GM23248 (cell line): Measurements from ENCODE around the gene SCAF4. TPM values are rescaled to one million over a fixed set of nuclear protein-coding genes. Genes with fewer than 3 reads are reported as not detected.

Experiments used
- DNase-seq: peaks from one replicate; pipeline ENCODE4 v3.0.0-alpha.2; 2015
- H2AFZ ChIP-seq: fragments of 200-600 bp; sonication (generic); 2 replicates; pipeline ENCODE4 v1.6.1; 2016; ENCODE audit warnings: antibody characterized with exemption
- H3F3A ChIP-seq: fragments of 200-600 bp; sonication (generic); 2 replicates; pipeline ENCODE4 v1.6.1; 2016; ENCODE audit warnings: mild to moderate bottlenecking, antibody characterized with exemption, mixed run types; ENCODE audit not compliant: insufficient read depth
- H3K27ac ChIP-seq: fragments of 200-600 bp; sonication (generic); 2 replicates; pipeline ENCODE4 v1.5.1; 2016; ENCODE audit warnings: mild to moderate bottlenecking
- H3K27me3 ChIP-seq: fragments of 200-600 bp; sonication (generic); replicated peaks from 2 replicates; pipeline ENCODE4 v1.6.1; 2016; ENCODE audit warnings: mild to moderate bottlenecking; ENCODE audit not compliant: insufficient read depth
- H3K36me3 ChIP-seq: fragments of 200-600 bp; sonication (generic); 2 replicates; pipeline ENCODE4 v1.6.1; 2016; ENCODE audit warnings: low read depth, mild to moderate bottlenecking
- H3K4me1 ChIP-seq: fragments of 200-600 bp; sonication (generic); 2 replicates; pipeline ENCODE4 v1.6.1; 2016; ENCODE audit warnings: mild to moderate bottlenecking; ENCODE audit not compliant: insufficient read depth
- H3K4me2 ChIP-seq: fragments of 200-600 bp; sonication (generic); one replicate; pipeline ENCODE4 v1.6.1; 2016; ENCODE audit warnings: mild to moderate bottlenecking; ENCODE audit not compliant: unreplicated experiment
- H3K4me3 ChIP-seq: fragments of 200-600 bp; sonication (generic); 2 replicates; pipeline ENCODE4 v1.5.1; 2016; ENCODE audit warnings: mild to moderate bottlenecking
- H3K79me2 ChIP-seq: fragments of 200-600 bp; sonication (generic); 2 replicates; pipeline ENCODE4 v1.6.1; 2016; ENCODE audit warnings: mild to moderate bottlenecking; ENCODE audit not compliant: insufficient read depth
- H3K9ac ChIP-seq: fragments of 200-600 bp; sonication (generic); 2 replicates; pipeline ENCODE4 v1.6.1; 2016; ENCODE audit warnings: mild to moderate bottlenecking
- H3K9me2 ChIP-seq: fragments of 200-600 bp; sonication (generic); 2 replicates; pipeline ENCODE4 v1.6.1; 2016; ENCODE audit warnings: mixed run types, mild to moderate bottlenecking, moderate library complexity; ENCODE audit not compliant: insufficient read depth
- H3K9me3 ChIP-seq: fragments of 200-600 bp; sonication (generic); one replicate; pipeline ENCODE4 v1.6.1; 2017; ENCODE audit warnings: low read depth
- H4K20me1 ChIP-seq: fragments of 200-600 bp; sonication (generic); 2 replicates; pipeline ENCODE4 v1.6.0; 2016; ENCODE audit not compliant: insufficient read depth
- EZH2 ChIP-seq: fragments of 200-600 bp; sonication (generic); IDR thresholded peaks from 2 replicates; pipeline ENCODE4 v1.6.1; 2018; ENCODE audit warnings: antibody characterized with exemption, mild to moderate bottlenecking; ENCODE audit not compliant: insufficient read depth, poor library complexity, severe bottlenecking
- EZH2phosphoT487 ChIP-seq: fragments of 200-600 bp; sonication (generic); IDR thresholded peaks from 2 replicates; pipeline ENCODE4 v1.6.1; 2018; ENCODE audit warnings: antibody characterized with exemption, moderate library complexity, mild to moderate bottlenecking, low read depth; ENCODE audit not compliant: insufficient read depth
- WGBS, 2 experiments: methylation state at CpG; one replicate each; pipeline ENCODE4 v1.1.6; 2015 to 2017; ENCODE audit warnings: low lambda C conversion rate in 2 of 2, low coverage in 1 of 2; ENCODE audit errors: missing lambda C conversion rate in 2 of 2; 5-methylcytosine and 5-hydroxymethylcytosine counted together
- in situ Hi-C: fragments of 300-500 bp; cut with MboI; formaldehyde crosslinking; loops from 2 replicates; pipeline ENCODE4 v1.15.0; 2020
- polyA plus RNA-seq: library from polyadenylated mRNA; unstranded; fragments of >200 nt; fragmentation: Nextera tagmentation; extraction: Ambion mirVana; gene quantifications from 2 replicates; pipeline ENCODE4 v1.2.1, GENCODE V29; 2016
- total RNA-seq: library from RNA; depleted of rRNA; stranded (reverse); fragments of >200 nt; shearing (Covaris generic); gene quantifications from 2 replicates; pipeline ENCODE4 v1.2.3, GENCODE V29; 2014

Gene SCAF4
- total and polyA plus RNA-seq, 2 experiments from 2014 or later: 3.2 to 19.4 TPM

- H3K4me2 ChIP-seq: no peak overlapping the region
- H3K9me2 ChIP-seq: no peaks in the 10 kb centered on the region
- no peaks in the 10 kb centered on the region for H3K9me3 ChIP-seq
- peaks cover 34% of the 10 kb centered on the region for H4K20me1 ChIP-seq
- H3K27me3 ChIP-seq: no peaks in the 10 kb centered on the region
- H3K4me3 ChIP-seq: no peak overlapping the region
- H3K27ac ChIP-seq: no peak overlapping the region
- H3F3A ChIP-seq: peaks cover 16% of the 10 kb centered on the region; the same call in 1 of the 2 replicates
- H3K9ac ChIP-seq: no peak overlapping the region
- 66 to 67% methylated on average over 7 of the region's 7 CpGs for WGBS, 2 experiments
- no peak overlapping the region for H2AFZ ChIP-seq
- in situ Hi-C loops: no loop called here
- DNase-seq: no peak
- TF ChIP-seq EZH2phosphoT487: no peak
- TF ChIP-seq EZH2: no peak
- H3K79me2 ChIP-seq: peaks cover 90% of the 10 kb centered on the region
- no peaks in the 10 kb centered on the region for H3K36me3 ChIP-seq
- H3K4me1 ChIP-seq: peaks cover 18% of the 10 kb centered on the region
These were observed 4.7 kb downstream of the SCAF4 start for GRCh38 chr21:31727181-31727580.

- in situ Hi-C loops: no loop called here
- Histone ChIP-seq H3K4me3 (no peak overlapping the region), H3K36me3 (no peaks in the 10 kb centered on the region), H3K27ac (no peak overlapping the region), H4K20me1 (peaks cover 38% of the 10 kb centered on the region), H3K27me3 (no peaks in the 10 kb centered on the region), H3K9me3 (no peaks in the 10 kb centered on the region), H3K4me1 (peaks cover 18% of the 10 kb centered on the region), H3K9ac (no peak overlapping the region), H3K9me2 (no peaks in the 10 kb centered on the region), H3K79me2 (peaks cover 98% of the 10 kb centered on the region), H3K4me2 (no peak overlapping the region), H2AFZ (no peak overlapping the region), H3F3A (peaks cover 16% of the 10 kb centered on the region; the same call in 1 of the 2 replicates)
- WGBS, 2 experiments: 98 to 99% methylated on average over 4 of the region's 4 CpGs
- no peak for TF ChIP-seq EZH2
- TF ChIP-seq EZH2phosphoT487: no peak
- no peak for DNase-seq
These were observed 5.5 kb downstream of the SCAF4 start for GRCh38 chr21:31726407-31726806.

- no peak overlapping the region for H3K4me3 ChIP-seq
- no peak overlapping the region for H3K27ac ChIP-seq
- peaks cover 34% of the 10 kb centered on the region for H4K20me1 ChIP-seq
- DNase-seq: no peak
- H3K36me3 ChIP-seq: no peaks in the 10 kb centered on the region
- no peak overlapping the region for H3K9ac ChIP-seq
- H2AFZ ChIP-seq: no peak overlapping the region
- peaks cover 100% of the 10 kb centered on the region for H3K79me2 ChIP-seq
- H3K4me2 ChIP-seq: no peak overlapping the region
- H3F3A ChIP-seq: peaks cover 12% of the 10 kb centered on the region; the same call in 1 of the 2 replicates
- no peaks in the 10 kb centered on the region for H3K9me2 ChIP-seq
- in situ Hi-C loops: no loop called here
- 83 to 84% methylated on average over 6 of the region's 6 CpGs for WGBS, 2 experiments
- H3K27me3 ChIP-seq: no peaks in the 10 kb centered on the region
- peaks cover 17% of the 10 kb centered on the region for H3K4me1 ChIP-seq
- no peak for TF ChIP-seq EZH2
- TF ChIP-seq EZH2phosphoT487: no peak
- H3K9me3 ChIP-seq: no peaks in the 10 kb centered on the region
These were observed 6.6 kb downstream of the SCAF4 start for GRCh38 chr21:31725202-31725839.

DNA sequence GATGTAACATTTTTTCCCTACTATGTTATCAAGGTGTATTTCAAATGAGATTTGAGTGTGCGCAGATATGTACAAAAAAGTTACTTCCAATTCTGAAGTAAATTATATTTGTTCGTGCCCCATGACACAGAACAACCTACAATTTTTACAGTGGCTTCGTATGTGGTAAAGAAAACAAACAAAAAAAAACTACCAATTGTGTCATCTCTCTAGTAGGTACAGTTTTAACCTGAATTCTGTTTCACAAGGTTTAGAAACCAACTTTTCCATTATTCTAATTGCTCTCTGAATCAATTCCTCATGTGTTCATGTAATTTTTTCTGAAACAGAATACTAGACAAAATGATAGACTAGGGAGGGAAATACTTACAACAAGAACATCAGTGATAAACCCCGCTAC is 7.4 kb downstream of the SCAF4 start:
- Histone ChIP-seq H2AFZ (no peak overlapping the region), H3K79me2 (peaks cover 100% of the 10 kb centered on the region), H3K4me1 (peaks cover 10% of the 10 kb centered on the region), H4K20me1 (peaks cover 26% of the 10 kb centered on the region), H3K9ac (no peak overlapping the region), H3K9me3 (no peaks in the 10 kb centered on the region), H3K27me3 (no peaks in the 10 kb centered on the region), H3K9me2 (no peaks in the 10 kb centered on the region), H3K27ac (no peak overlapping the region), H3K4me2 (no peak overlapping the region), H3K4me3 (no peak overlapping the region), H3F3A (peaks cover 5% of the 10 kb centered on the region; the same call in 1 of the 2 replicates), H3K36me3 (no peaks in the 10 kb centered on the region)
- in situ Hi-C loops: no loop called here
- TF ChIP-seq EZH2phosphoT487 (no peak), EZH2 (no peak)
- DNase-seq: no peak
- 92% methylated on average over 4 of the region's 4 CpGs for WGBS, 2 experiments
